ENCODE data around the gene DHX35.

The DHX35 gene

DNA sequence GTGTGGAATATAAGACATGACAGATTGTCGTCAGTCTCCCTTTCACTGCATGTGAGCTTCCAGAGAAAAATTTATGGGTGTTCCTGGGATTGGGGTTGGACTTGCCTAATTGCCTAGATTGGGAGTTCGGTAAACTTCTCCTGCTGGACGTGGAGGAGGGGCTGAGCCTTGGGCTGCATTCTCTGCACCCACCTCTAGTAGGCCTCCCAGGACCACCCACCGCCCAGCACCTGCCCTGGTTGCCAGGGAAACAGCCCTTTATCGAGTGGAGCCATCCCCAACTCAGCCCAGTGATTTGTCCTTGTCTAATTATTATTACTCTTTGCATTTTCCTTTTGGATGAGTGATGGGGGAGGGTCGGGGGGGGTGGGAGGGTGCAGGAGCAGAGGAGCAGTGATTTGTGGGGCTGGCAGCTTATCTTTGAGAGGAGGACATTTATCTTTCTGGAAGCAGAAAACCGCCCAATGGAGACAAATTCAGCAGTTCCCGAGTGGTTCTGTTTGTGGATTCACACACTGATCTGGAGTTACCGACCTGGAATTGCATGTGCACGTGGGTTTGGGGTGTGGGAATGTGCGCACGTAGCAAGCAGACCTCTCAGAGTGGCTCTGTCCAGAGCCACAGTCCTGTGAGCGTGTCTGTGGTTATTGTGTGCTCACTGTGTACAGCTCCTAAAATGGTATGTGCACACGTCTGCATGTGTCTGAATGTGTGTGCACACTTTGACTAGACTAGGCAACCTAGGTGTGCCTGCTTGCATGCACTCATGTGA lies 104.5 kb downstream of the DHX35 start:
- TF ChIP-seq, protein P1, sequence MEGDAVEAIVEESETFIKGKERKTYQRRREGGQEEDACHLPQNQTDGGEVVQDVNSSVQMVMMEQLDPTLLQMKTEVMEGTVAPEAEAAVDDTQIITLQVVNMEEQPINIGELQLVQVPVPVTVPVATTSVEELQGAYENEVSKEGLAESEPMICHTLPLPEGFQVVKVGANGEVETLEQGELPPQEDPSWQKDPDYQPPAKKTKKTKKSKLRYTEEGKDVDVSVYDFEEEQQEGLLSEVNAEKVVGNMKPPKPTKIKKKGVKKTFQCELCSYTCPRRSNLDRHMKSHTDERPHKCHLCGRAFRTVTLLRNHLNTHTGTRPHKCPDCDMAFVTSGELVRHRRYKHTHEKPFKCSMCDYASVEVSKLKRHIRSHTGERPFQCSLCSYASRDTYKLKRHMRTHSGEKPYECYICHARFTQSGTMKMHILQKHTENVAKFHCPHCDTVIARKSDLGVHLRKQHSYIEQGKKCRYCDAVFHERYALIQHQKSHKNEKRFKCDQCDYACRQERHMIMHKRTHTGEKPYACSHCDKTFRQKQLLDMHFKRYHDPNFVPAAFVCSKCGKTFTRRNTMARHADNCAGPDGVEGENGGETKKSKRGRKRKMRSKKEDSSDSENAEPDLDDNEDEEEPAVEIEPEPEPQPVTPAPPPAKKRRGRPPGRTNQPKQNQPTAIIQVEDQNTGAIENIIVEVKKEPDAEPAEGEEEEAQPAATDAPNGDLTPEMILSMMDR (conservative IDR thresholded peaks at IDR 0.05): no peak
- TF ChIP-seq ZFX (IDR thresholded peaks at IDR 0.05): no peak
- no peak overlapping the region for H3K27ac ChIP-seq

DNA sequence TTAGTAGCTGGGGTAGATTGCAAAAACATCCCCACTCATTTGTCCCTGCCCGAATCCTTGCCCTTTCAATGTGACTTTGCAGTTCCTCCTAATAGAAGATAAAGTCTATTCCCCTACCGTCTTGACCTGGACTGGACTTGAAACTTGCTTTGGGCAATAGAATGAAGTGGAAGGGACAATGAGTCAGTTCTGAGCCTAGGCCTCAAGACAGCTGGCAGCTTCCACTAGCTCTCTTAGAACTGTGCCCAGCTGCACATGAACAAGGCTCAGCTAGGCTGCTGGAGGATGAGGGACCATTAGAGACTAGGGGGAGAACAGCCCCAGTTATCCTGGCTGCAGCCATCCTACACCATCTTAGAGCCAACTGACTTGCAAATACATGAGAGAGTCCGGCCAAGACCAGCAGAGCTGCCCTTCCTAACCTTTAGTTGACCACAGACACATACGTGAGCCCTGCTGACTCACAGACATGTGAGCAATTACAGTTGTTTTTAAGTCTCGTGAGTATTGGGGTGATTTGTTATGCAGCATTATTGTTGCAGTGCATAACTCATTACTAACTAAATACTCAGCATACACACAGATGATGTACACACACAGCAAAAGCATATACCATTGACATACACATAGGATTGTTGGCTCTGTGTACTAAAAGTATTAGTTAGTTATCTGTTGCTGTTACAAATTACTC lies 105.5 kb downstream of the DHX35 start:
- no peak for TF ChIP-seq ZFX (IDR thresholded peaks at IDR 0.05)
- TF ChIP-seq, protein P1 (conservative IDR thresholded peaks at IDR 0.05): no peak
- H3K27ac ChIP-seq: no peak overlapping the region

DNA sequence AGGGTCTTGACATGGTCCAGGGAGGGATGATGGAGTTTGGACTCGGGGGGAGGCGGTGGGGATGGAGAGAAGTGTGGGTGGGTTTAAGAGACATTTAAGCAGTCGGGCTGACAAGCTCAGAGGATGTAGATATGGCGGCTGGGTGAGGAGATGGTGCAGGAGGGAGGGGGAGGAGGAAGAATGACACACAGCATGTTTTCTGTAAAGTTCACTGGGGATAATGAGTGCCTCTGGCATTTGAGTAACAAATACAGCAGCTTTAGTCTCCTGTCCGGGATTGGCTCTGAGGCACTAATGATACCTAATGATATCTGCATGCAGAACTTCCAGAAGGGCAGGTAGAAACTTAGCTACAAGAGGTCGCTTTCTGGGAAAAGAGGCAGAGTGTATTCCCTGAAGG lies 107.8 kb downstream of the DHX35 start:
- TF ChIP-seq, protein P1 (conservative IDR thresholded peaks at IDR 0.05): no peak
- H3K27ac ChIP-seq: no peak overlapping the region; the same call in 1 of the 2 replicates

DNA sequence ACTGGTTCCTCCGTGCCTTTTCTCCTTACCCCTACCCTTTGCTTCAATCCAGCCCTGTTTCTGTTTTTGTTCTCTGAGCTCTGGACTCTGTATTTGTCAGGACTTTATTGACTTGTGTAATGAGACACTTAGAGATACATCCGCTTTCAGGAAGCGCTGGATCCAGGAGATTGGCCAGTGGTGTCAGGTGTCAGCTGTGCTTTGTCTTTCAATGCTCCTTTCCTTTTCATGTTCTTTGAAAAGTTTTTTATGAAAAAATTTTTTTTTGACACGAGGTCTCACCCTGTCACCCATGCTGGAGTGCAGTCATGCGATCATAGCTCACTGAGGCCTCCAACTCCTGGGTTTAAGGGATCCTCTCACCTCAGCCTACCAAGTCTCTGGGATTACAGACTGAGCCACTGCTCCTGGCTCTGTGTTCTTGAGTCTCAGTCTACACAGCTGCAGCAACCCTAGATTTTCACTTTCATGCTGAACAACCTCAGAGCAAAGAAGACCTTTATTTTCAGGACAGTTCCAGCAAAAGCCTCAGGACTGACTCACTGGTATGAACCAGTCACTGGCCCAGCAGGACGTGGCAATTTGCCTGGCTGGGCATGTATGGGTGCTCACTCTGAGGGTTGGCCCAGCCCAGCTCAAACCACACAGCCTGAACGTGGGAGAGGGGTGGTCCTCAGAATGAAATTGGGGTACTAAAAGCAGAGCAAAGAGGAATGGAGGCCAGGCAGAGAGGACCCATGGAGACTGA lies 108.5 kb downstream of the DHX35 start:
- TF ChIP-seq, protein P1 (conservative IDR thresholded peaks at IDR 0.05): no peak
- no peak for TF ChIP-seq ZFX (IDR thresholded peaks at IDR 0.05)
- H3K27ac ChIP-seq: no peak overlapping the region; the same call in 1 of the 2 replicates

DNA sequence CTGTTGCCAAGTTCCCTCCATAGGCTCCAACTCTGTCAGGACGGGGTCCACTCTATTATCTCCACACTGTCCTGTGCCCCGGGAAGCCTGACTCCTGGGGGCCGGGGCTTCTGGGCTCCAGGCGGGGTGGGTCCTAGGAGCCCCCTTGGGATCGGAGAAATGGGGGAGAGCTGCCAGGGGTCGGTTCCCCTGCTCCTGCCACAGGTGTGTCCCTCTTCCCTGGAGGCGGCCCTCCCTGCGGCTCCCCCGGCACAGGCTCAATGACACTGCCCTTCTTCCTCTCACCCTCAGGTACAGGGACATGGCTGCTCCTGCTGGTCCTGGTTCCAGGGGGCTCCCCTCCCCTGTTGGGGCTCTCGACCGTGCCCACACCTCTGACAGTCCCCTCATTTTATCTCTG lies 110.0 kb downstream of the DHX35 start:
- TF ChIP-seq ZFX (IDR thresholded peaks at IDR 0.05): no peak
- TF ChIP-seq, protein P1 (conservative IDR thresholded peaks at IDR 0.05): no peak
- no peak overlapping the region for H3K27ac ChIP-seq

DNA sequence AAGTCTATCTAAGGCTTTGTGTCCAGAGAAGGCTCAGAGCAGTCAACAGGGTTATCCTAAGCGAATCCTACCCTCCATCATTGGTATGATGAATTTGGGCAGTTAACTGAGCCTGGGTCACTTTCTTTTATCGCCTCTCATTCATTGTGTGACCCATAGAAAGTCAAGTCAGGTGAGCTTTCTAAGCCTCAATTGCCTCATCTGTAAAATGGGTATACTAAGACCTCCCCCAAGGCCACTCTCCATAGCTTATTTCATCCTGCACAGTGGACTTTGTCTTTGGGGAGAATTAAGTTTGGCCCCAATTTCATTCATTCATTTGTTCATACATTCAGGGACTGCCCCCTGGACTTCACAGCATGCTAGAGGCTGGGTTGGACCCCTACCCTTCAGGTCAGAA lies 110.5 kb downstream of the DHX35 start:
- H3K27ac ChIP-seq: no peak overlapping the region
- no peak for TF ChIP-seq ZFX (IDR thresholded peaks at IDR 0.05)
- TF ChIP-seq, protein P1 (conservative IDR thresholded peaks at IDR 0.05): no peak

DNA sequence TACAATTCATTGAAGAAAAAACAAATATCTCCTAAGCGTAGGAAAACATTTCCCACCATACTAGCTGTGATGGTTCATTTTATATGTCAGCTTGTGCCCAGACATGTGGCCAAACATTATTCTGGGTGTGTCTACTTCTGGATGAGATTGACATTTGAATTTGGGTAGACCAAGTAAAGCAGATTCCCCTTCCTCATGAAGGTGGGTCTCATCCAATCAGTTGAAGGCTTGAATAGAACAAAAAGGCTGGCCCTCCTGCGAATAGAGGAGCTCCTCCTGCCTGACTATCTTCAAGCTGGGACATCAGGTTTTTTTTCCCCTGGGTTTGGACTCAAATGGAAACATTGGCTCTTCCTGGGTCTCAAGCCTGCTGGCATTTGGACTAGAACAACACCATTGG lies 113.6 kb downstream of the DHX35 start:
- no peak for TF ChIP-seq ZFX (IDR thresholded peaks at IDR 0.05)
- TF ChIP-seq, protein P1 (conservative IDR thresholded peaks at IDR 0.05): no peak
- H3K27ac ChIP-seq: no peak overlapping the region
